MCF 10A (cell line): Measurements from ENCODE around the gene FOXG1. TPM values are rescaled to one million over a fixed set of nuclear protein-coding genes. Genes with fewer than 3 reads are reported as not detected.

Experiments
- BruUV-seq: library from RNA; stranded (reverse); fragments of 400-500 nt; replicated peaks from 2 replicates; lab custom pipeline; 2021; lab: Mats Ljungman, UMichigan
- CTCF ChIA-PET: fragments of 300-600 bp; sonication (Branson Sonifier 250); formaldehyde crosslinking; extraction: SDS; loops from one replicate; lab custom pipeline; 2021; ENCODE audit warnings: antibody characterized with exemption, inconsistent platforms; lab: Yijun Ruan, JAX
- POLR2A ChIA-PET: fragments of 300-600, 350-650 bp; sonication (Branson Sonifier 250); formaldehyde crosslinking; extraction: SDS; loops from one replicate; lab custom pipeline; 2020; ENCODE audit warnings: antibody characterized with exemption, inconsistent platforms; lab: Yijun Ruan, JAX
- DNase-seq: peaks from one replicate; pipeline ENCODE4 v3.0.0-alpha.2; 2018; ENCODE audit not compliant: unreplicated experiment
- H3K27ac Mint-ChIP-seq: one replicate; pipeline ENCODE4 v1.8.0; 2022; ENCODE audit warnings: mild to moderate bottlenecking, low read depth, mixed read lengths; ENCODE audit not compliant: unreplicated experiment
- H3K27me3 Mint-ChIP-seq: one replicate; pipeline ENCODE4 v1.8.0; 2022; ENCODE audit warnings: mixed read lengths; ENCODE audit not compliant: insufficient read depth, unreplicated experiment
- H3K36me3 Mint-ChIP-seq: one replicate; pipeline ENCODE4 v1.8.0; 2022; ENCODE audit warnings: mild to moderate bottlenecking, moderate library complexity, mixed read lengths; ENCODE audit not compliant: insufficient read depth, unreplicated experiment
- H3K4me1 Mint-ChIP-seq: one replicate; pipeline ENCODE4 v1.8.0; 2022; ENCODE audit warnings: mixed read lengths; ENCODE audit not compliant: insufficient read depth, unreplicated experiment
- H3K4me3 Mint-ChIP-seq: one replicate; pipeline ENCODE4 v1.8.0; 2022; ENCODE audit warnings: mild to moderate bottlenecking, moderate library complexity, mixed read lengths; ENCODE audit not compliant: unreplicated experiment
- H3K9me3 Mint-ChIP-seq: one replicate; pipeline ENCODE4 v1.8.0; 2022; ENCODE audit warnings: mixed read lengths; ENCODE audit not compliant: unreplicated experiment
- CTCF ChIP-seq: fragments of 200-600 bp; IDR thresholded peaks from one replicate; pipeline ENCODE4 v1.8.0; 2022; ENCODE audit warnings: antibody characterized with exemption, mild to moderate bottlenecking; ENCODE audit not compliant: unreplicated experiment
- intact Hi-C: fragments of 100-400 bp; cut with micrococcal nuclease; formaldehyde crosslinking; loops from 2 replicates; pipeline ENCODE4 v1.14.1; 2022
- total RNA-seq: library from RNA; stranded (reverse); gene quantifications from 2 replicates; pipeline ENCODE4 v1.2.3, GENCODE V29; 2022

Gene FOXG1
- total RNA-seq, 1 experiment from 2014 or later, result not detected

DNA sequence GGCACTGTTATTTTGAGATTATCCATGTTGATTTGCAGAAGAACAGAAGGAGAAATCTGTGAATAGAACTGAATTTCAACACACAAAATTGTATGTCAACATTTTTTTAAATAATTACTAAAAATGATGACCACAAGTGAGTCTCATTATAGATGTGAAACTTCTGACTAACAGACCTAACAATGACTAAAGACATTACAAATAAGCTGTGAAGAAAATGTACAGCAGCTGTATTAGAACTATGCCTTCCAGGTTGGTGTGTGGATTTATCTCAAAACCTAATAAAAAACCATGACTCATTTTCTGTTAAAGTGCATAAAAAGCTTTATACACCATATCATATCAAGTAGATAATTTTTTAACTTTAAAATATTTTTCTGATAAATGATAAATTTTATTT lies 22.5 kb upstream of the FOXG1 start:
- Mint-ChIP-seq H3K4me1 (peaks cover 20% of the 10 kb centered on the region), H3K9me3 (peaks cover 14% of the 10 kb centered on the region), H3K4me3 (no peak overlapping the region), H3K27ac (no peak overlapping the region), H3K27me3 (no peaks in the 10 kb centered on the region), H3K36me3 (peaks cover 6% of the 10 kb centered on the region)
- ChIA-PET POLR2A (interaction anchor here (1.2 kb wide), 1 partner anchor 9 kb away, joined by 4 read pairs; no protein-coding TSS in a partner anchor), CTCF (interaction anchor here (0.6 to 3.7 kb wide), 3 partner anchors 9 to 14 kb away, joined by 3 to 40 read pairs (median 3); no protein-coding TSS in a partner anchor)
- intact Hi-C loops, result no loop called here
- DNase-seq, result peak; percentile 42
- TF ChIP-seq CTCF, result no peak
- no TSS peak for BruUV-seq

- intact Hi-C loops, result no loop called here
- no peak for TF ChIP-seq CTCF
- POLR2A ChIA-PET, result interaction anchor here (0.7 to 1.2 kb wide), 3 partner anchors 9 to 127 kb away, joined by 3 to 4 read pairs (median 3); no protein-coding TSS in a partner anchor
- BruUV-seq, result no TSS peak
- H3K4me3 Mint-ChIP-seq, result no peak overlapping the region
- H3K4me1 Mint-ChIP-seq, result peaks cover 20% of the 10 kb centered on the region
- no peak overlapping the region for H3K27ac Mint-ChIP-seq
- H3K27me3 Mint-ChIP-seq, result no peaks in the 10 kb centered on the region
- peaks cover 14% of the 10 kb centered on the region for H3K9me3 Mint-ChIP-seq
- peaks cover 5% of the 10 kb centered on the region for H3K36me3 Mint-ChIP-seq
- DNase-seq, result no peak
- CTCF ChIA-PET, result interaction anchor here (0.6 to 3.7 kb wide), 5 partner anchors 8 to 1469 kb away, joined by 3 to 40 read pairs (median 4); no protein-coding TSS in a partner anchor
These were observed 21.4 kb upstream of the FOXG1 start for GRCh38 chr14:28745176-28745575.

GRCh38 chr14:28746247-28746646 lies 20.3 kb upstream of the FOXG1 start:
- ChIA-PET POLR2A (interaction anchor here (1.1 kb wide), 1 partner anchor 10 kb away, joined by 3 read pairs; no protein-coding TSS in a partner anchor), CTCF (interaction anchor here (1.0 to 3.7 kb wide), 3 partner anchors 7 to 1468 kb away, joined by 3 to 40 read pairs (median 6); no protein-coding TSS in a partner anchor)
- Mint-ChIP-seq H3K27ac (no peak overlapping the region), H3K36me3 (no peaks in the 10 kb centered on the region), H3K4me1 (peaks cover 14% of the 10 kb centered on the region), H3K4me3 (no peak overlapping the region), H3K27me3 (no peaks in the 10 kb centered on the region), H3K9me3 (peaks cover 14% of the 10 kb centered on the region)
- intact Hi-C loops, result no loop called here
- TF ChIP-seq CTCF, result no peak
- no peak for DNase-seq
- no TSS peak for BruUV-seq

DNA sequence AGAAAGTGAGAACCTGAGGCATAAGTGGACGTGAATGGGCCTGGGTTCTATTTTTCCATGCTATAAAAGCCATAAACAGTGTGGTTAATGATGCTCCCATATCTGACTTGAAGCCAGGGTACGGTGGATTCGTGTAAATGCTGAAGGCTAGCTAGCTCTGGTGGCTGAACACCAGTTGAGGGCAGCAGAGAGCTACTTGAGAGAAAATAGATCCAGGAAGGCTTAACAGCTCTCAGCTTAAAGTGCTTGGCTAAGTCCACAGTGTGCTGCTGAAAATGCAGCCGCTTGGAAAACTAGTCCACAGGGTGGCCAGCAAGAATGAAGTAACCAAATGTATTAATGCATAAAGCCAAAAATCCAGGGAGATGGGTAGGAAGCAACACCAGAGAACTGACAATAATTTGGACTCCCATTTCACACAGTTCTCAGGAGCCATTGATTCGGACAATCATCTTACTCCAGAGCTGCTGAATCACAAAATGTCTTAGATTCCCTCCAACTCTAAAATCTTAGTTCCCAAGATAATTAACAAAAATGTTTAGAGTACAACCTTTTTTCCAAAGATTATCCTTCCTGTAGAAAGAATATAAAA lies 15.0 kb upstream of the FOXG1 start:
- Mint-ChIP-seq H3K9me3 (peaks cover 7% of the 10 kb centered on the region), H3K4me1 (peaks cover 13% of the 10 kb centered on the region), H3K27ac (no peak overlapping the region), H3K27me3 (peaks cover 26% of the 10 kb centered on the region), H3K4me3 (no peak overlapping the region), H3K36me3 (no peaks in the 10 kb centered on the region)
- intact Hi-C loops, result loop anchor here (5.0 to 10.0 kb wide), 3 partner anchors 1256 to 1693 kb away; no protein-coding TSS in a partner anchor
- ChIA-PET POLR2A (interaction anchor here (0.7 kb wide), 1 partner anchor 1461 kb away, joined by 3 read pairs; no protein-coding TSS in a partner anchor), CTCF (interaction anchor here (0.5 to 7.8 kb wide), 25 partner anchors 9 to 1696 kb away, joined by 3 to 123 read pairs (median 4); no protein-coding TSS in a partner anchor)
- peak; percentile 46 for TF ChIP-seq CTCF
- no TSS peak for BruUV-seq
- peak; percentile 73 for DNase-seq
